A549 (cell line): ENCODE measurements around the gene KCNMA1. TPM values are rescaled to one million over a fixed set of nuclear protein-coding genes. Genes with fewer than 3 reads are reported as not detected.

Experiments used
- ATAC-seq, 2 experiments: fragments of 200-7000 bp in 1 of 2; fragments of >200 bp in 1 of 2; cut with Nextera tagmentation in 1 of 2; cut with Tn5 transposase in 1 of 2; 3 replicates each; pipeline versions ENCODE4 v1.8.0 to v1.9.1; 2018 to 2020; ENCODE audit warnings: mild to moderate bottlenecking in 1 of 2, moderate library complexity in 1 of 2
- CTCF ChIA-PET: fragments of 300-600 bp; sonication (Branson Sonifier 250); formaldehyde crosslinking; extraction: SDS; loops from one replicate; lab custom pipeline; 2021; ENCODE audit warnings: antibody characterized with exemption, inconsistent platforms; lab: Yijun Ruan, JAX
- POLR2A ChIA-PET: fragments of 350-600 bp; formaldehyde crosslinking; extraction: SDS; loops from one replicate; lab custom pipeline; 2021; ENCODE audit warnings: antibody characterized with exemption, inconsistent platforms; lab: Yijun Ruan, JAX
- DNase-seq, 2 experiments: peaks; one replicate each; pipeline versions ENCODE4 v3.0.0 to v3.0.0-alpha.2; 2011 to 2016; ENCODE audit warnings: low read depth in 1 of 2, low spot score in 1 of 2
- FAIRE-seq: peaks from 2 replicates; lab custom pipeline; 2011; peaks lifted over from hg19 to GRCh38; lab: Jason Lieb, UNC
- H3K27ac ChIP-seq, 2 experiments: fragments of >200 bp; sonication (Bioruptor Twin); formaldehyde crosslinking; 3 replicates each; pipeline ENCODE4 v1.5.1; 2016 to 2017
- H3K4me1 ChIP-seq: fragments of >200 bp; sonication (Bioruptor Twin); formaldehyde crosslinking; 3 replicates; pipeline ENCODE4 v1.6.1; 2016
- H3K4me2 ChIP-seq: fragments of >200 bp; sonication (Bioruptor Twin); formaldehyde crosslinking; 3 replicates; pipeline ENCODE4 v1.6.1; 2016
- H3K4me3 ChIP-seq: fragments of >200 bp; sonication (Bioruptor Twin); formaldehyde crosslinking; 3 replicates; pipeline ENCODE4 v1.5.1; 2016
- H3K9me3 ChIP-seq: fragments of >200 bp; sonication (Bioruptor Twin); formaldehyde crosslinking; 3 replicates; pipeline ENCODE4 v1.6.1; 2016
- BHLHE40 ChIP-seq: IDR thresholded peaks from 2 replicates; pipeline ENCODE4 v1.6.1; 2012; ENCODE audit warnings: low read depth, low read length, inconsistent platforms
- CBX2 ChIP-seq: fragments of 200-600 bp; sonication (generic); IDR thresholded peaks from 2 replicates; pipeline ENCODE4 v1.6.1; 2016; ENCODE audit warnings: low read depth, mild to moderate bottlenecking, borderline replicate concordance
- CBX8 ChIP-seq: fragments of 200-600 bp; sonication (generic); IDR thresholded peaks from 2 replicates; pipeline ENCODE4 v1.6.1; 2016
- CEBPB ChIP-seq, 2 experiments: fragments of >200 bp in 1 of 2; sonication (Bioruptor Twin) in 1 of 2; formaldehyde crosslinking in 1 of 2; IDR thresholded peaks; 2 replicates each; pipeline ENCODE4 v1.6.1; 2012 to 2016
- CHD2 ChIP-seq: fragments of 150-350 bp; IDR thresholded peaks from 2 replicates; pipeline ENCODE4 v1.6.1; 2014; ENCODE audit warnings: low read length; ENCODE audit not compliant: partially characterized antibody
- EHF ChIP-seq: fragments of 250-450 bp; sonication (Bioruptor Pico); IDR thresholded peaks from 2 replicates; pipeline ENCODE4 v1.5.0; 2020; ENCODE audit warnings: mild to moderate bottlenecking
- EHMT2 ChIP-seq: fragments of 200-600 bp; sonication (generic); IDR thresholded peaks from 2 replicates; pipeline ENCODE4 v1.6.1; 2016; ENCODE audit warnings: antibody characterized with exemption, low read depth, mild to moderate bottlenecking, moderate library complexity
- EP300 ChIP-seq, 2 experiments: fragments of >200 bp; sonication (Bioruptor Twin); formaldehyde crosslinking; IDR thresholded peaks; 2 replicates in 1 of 2; 3 replicates in 1 of 2; pipeline ENCODE4 v1.6.1; 2016 to 2017
- ESRRA ChIP-seq: fragments of 150-350 bp; IDR thresholded peaks from 2 replicates; pipeline ENCODE4 v1.6.1; 2014; ENCODE audit warnings: mild to moderate bottlenecking, low read length, borderline replicate concordance
- FOSB ChIP-seq: fragments of 250-450 bp; sonication (Bioruptor Pico); IDR thresholded peaks from 2 replicates; pipeline ENCODE4 v1.5.0; 2020; ENCODE audit warnings: mild to moderate bottlenecking, moderate library complexity
- FOSL2 ChIP-seq, 2 experiments: fragments of 450-650 bp in 1 of 2; fragments of >200 bp in 1 of 2; sonication (Bioruptor Twin) in 1 of 2; formaldehyde crosslinking; IDR thresholded peaks; 2 replicates each; pipeline versions ENCODE4 v1.5.0 to v1.6.1; 2016 to 2020; ENCODE audit warnings: mild to moderate bottlenecking in 1 of 2, moderate library complexity in 1 of 2
- FOXS1 ChIP-seq: fragments of 250-450 bp; sonication (Bioruptor Pico); IDR thresholded peaks from 2 replicates; pipeline ENCODE4 v1.5.0; 2020; ENCODE audit warnings: mild to moderate bottlenecking, moderate library complexity
- HOXA7 ChIP-seq: fragments of 250-450 bp; sonication (Bioruptor Pico); IDR thresholded peaks from 2 replicates; pipeline ENCODE4 v1.5.0; 2020; ENCODE audit warnings: mild to moderate bottlenecking, moderate library complexity
- HOXB13 ChIP-seq: fragments of 250-450 bp; sonication (Bioruptor Pico); IDR thresholded peaks from 2 replicates; pipeline ENCODE4 v1.5.0; 2020; ENCODE audit warnings: low read depth, mild to moderate bottlenecking, moderate library complexity
- JUN ChIP-seq, 2 experiments: fragments of >200 bp; sonication (Bioruptor Twin); formaldehyde crosslinking; IDR thresholded peaks; 2 replicates in 1 of 2; 3 replicates in 1 of 2; pipeline ENCODE4 v1.6.1; 2016 to 2017
- JUNB ChIP-seq: fragments of >200 bp; sonication (Bioruptor Twin); formaldehyde crosslinking; IDR thresholded peaks from 2 replicates; pipeline ENCODE4 v1.6.1; 2016
- MAFK ChIP-seq: fragments of 450-650 bp; IDR thresholded peaks from 2 replicates; pipeline ENCODE4 v1.6.1; 2014; ENCODE audit not compliant: partially characterized antibody
- NPAS2 ChIP-seq: fragments of 250-450 bp; sonication (Bioruptor Pico); IDR thresholded peaks from 2 replicates; pipeline ENCODE4 v1.8.0; 2022; ENCODE audit warnings: mild to moderate bottlenecking, moderate library complexity, borderline replicate concordance
- RAD21 ChIP-seq, 2 experiments: fragments of >200 bp in 1 of 2; sonication (Bioruptor Twin) in 1 of 2; formaldehyde crosslinking in 1 of 2; IDR thresholded peaks in 1 of 2; conservative IDR thresholded peaks in 1 of 2; 2 replicates in 1 of 2; 3 replicates in 1 of 2; pipeline ENCODE4 v1.6.1; 2012 to 2018; ENCODE audit warnings: inconsistent platforms in 1 of 2
- RCOR1 ChIP-seq: fragments of 150-350 bp; IDR thresholded peaks from 2 replicates; pipeline ENCODE4 v1.6.1; 2014; ENCODE audit warnings: antibody characterized with exemption, low read length, low read depth
- RFX5 ChIP-seq: fragments of 450-650 bp; IDR thresholded peaks from 2 replicates; pipeline ENCODE4 v1.7.1; 2014; ENCODE audit warnings: antibody characterized with exemption, mild to moderate bottlenecking, moderate library complexity
- RNF2 ChIP-seq: fragments of 200-600 bp; sonication (generic); IDR thresholded peaks from 2 replicates; pipeline ENCODE4 v1.6.1; 2016; ENCODE audit warnings: low read depth, mild to moderate bottlenecking, antibody characterized with exemption, moderate library complexity, borderline replicate concordance
- SMC3 ChIP-seq: fragments of >200 bp; sonication (Bioruptor Twin); formaldehyde crosslinking; IDR thresholded peaks from 3 replicates; pipeline ENCODE4 v1.6.1; 2018; ENCODE audit warnings: inconsistent platforms
- SREBF2 ChIP-seq: fragments of 450-650 bp; IDR thresholded peaks from 2 replicates; pipeline ENCODE4 v1.6.1; 2014; ENCODE audit warnings: mild to moderate bottlenecking, moderate library complexity
- TP53 ChIP-seq: fragments of 250-450 bp; sonication (Bioruptor Pico); IDR thresholded peaks from 2 replicates; pipeline ENCODE4 v1.5.0; 2021; ENCODE audit warnings: mild to moderate bottlenecking, moderate library complexity
- ZC3H11A ChIP-seq: fragments of 450-650 bp; IDR thresholded peaks from 2 replicates; pipeline ENCODE4 v1.6.1; 2014; ENCODE audit warnings: antibody characterized with exemption, mild to moderate bottlenecking
- ZNF302 ChIP-seq: fragments of 250-450 bp; sonication (Bioruptor Pico); IDR thresholded peaks from 2 replicates; pipeline ENCODE4 v1.9.0; 2021; ENCODE audit warnings: inconsistent platforms, mild to moderate bottlenecking, moderate library complexity
- WGBS: methylation state at CpG from one replicate; pipeline ENCODE4 v1.1.6; 2017; ENCODE audit errors: missing lambda C conversion rate; 5-methylcytosine and 5-hydroxymethylcytosine counted together
- polyA plus RNA-seq, 4 experiments: library from polyadenylated mRNA; depleted of rRNA in 3 of 4; stranded (reverse); fragments of >200 nt; fragmentation: RNase III in 1 of 4; extraction: RNeasy Plus Mini Kit Qiagen cat#74134 plus additional on column Dnase treatment in 1 of 4; gene quantifications; 2 replicates in 3 of 4; 3 replicates in 1 of 4; pipeline ENCODE4 v1.2.3, GENCODE V29; 2011 to 2017
- TF ChIP-seq, protein P1 (sequence below): IDR thresholded peaks from 2 replicates; pipeline ENCODE4 v1.6.1; 2012
- TF ChIP-seq, protein P2 (sequence below): fragments of >200 bp; sonication (Bioruptor Twin); formaldehyde crosslinking; IDR thresholded peaks from 2 replicates; pipeline ENCODE4 v1.6.1; 2016
- TF ChIP-seq, protein P3 (sequence below): fragments of 150-350 bp; IDR thresholded peaks from 2 replicates; pipeline ENCODE4 v1.6.1; 2014; ENCODE audit warnings: low read depth, mild to moderate bottlenecking, low read length
- TF ChIP-seq, protein P4 (sequence below): fragments of >200 bp; sonication (Bioruptor Twin); formaldehyde crosslinking; IDR thresholded peaks from 3 replicates; pipeline ENCODE4 v1.6.1; 2016
- TF ChIP-seq, protein P5 (sequence below): fragments of 450-650 bp; IDR thresholded peaks from 2 replicates; pipeline ENCODE4 v1.6.1; 2014; ENCODE audit warnings: antibody characterized with exemption

KCNMA1 gene
- polyA plus RNA-seq, 2 of the 4 experiments (the other 2 are of a cell fraction), result 14.9 to 30.6 TPM

DNA sequence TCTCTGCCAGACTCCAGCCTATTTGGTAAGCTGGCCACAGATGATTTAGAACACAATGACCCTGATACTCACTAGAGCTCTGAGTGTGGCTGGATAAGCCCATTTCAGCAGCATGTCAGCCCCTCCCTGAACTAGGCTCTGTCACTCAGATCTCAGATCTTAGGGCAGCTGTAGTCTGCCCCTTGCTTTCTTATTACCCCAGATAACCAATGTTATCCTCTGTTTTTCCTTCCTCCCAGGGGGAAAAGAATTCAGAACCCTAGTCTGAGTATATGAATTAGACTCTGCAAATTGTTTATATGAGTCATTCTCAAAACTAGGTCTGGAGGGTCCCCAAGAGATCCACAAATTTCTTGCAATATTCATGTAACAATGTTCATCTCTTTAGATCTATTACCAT lies 286.2 kb downstream of the KCNMA1 start:
- Histone ChIP-seq H3K27ac (peak overlapping the region; percentile 75 to 90), H3K9me3 (no peaks in the 10 kb centered on the region), H3K4me1 (peaks cover 54% of the 10 kb centered on the region), H3K4me2 (peak overlapping the region; percentile 79), H3K4me3 (no peak overlapping the region)
- peak in 1 of 2 experiments; percentile 44; a peak in 2 of 6 replicates for ATAC-seq
- ChIA-PET CTCF (interaction anchor here (1.1 to 2.3 kb wide), 6 partner anchors 9 to 290 kb away, joined by 3 to 10 read pairs (median 4); no protein-coding TSS in a partner anchor), POLR2A (interaction anchor here (0.8 to 1.2 kb wide), 2 partner anchors 18 to 61 kb away, joined by 3 to 4 read pairs; no protein-coding TSS in a partner anchor)
- FAIRE-seq, result no peak
- peak in 1 of 2 experiments; percentile 16 for DNase-seq
- no peak for TF ChIP-seq FOSL2 (IDR thresholded peaks at IDR 0.05)
- TF ChIP-seq FOSL2 (CRISPR knock-in tag; IDR thresholded peaks at IDR 0.05), result 0 out of 2 replicates have a peak, but pooled peaks have one; percentile 9
- TF ChIP-seq, protein P1, sequence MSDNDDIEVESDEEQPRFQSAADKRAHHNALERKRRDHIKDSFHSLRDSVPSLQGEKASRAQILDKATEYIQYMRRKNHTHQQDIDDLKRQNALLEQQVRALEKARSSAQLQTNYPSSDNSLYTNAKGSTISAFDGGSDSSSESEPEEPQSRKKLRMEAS, result no peak

DNA sequence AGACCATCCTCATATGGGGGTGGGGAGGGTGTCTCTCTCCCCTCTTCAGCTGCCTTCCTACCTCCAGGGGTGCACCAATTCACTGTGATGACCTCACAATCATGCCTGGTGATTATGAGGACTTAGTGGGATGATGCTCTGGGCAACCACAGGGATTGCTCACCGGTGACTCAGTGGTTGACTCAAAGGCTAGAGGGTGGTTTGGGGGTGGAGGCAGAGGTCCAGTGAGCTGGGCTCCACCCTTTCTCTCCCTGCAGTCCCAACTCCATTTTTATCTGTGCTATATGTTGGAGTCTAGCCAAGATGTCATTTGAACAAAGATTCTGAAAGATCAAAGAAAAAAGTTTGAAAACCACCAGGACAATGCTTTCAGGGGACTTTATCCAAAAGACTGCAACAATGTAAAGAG lies 286.9 kb downstream of the KCNMA1 start:
- FAIRE-seq (peak; percentile 97), DNase-seq (peak; percentile 94 to 99), ATAC-seq (peak; percentile 99 to 100)
- H3K4me2 ChIP-seq, result peak overlapping the region; percentile 79
- H3K4me1 ChIP-seq, result peaks cover 48% of the 10 kb centered on the region
- no peaks in the 10 kb centered on the region for H3K9me3 ChIP-seq
- H3K4me3 ChIP-seq, result no peak overlapping the region
- ChIA-PET CTCF (interaction anchor here (1.1 to 2.1 kb wide), 5 partner anchors 10 to 290 kb away, joined by 3 to 9 read pairs (median 4); no protein-coding TSS in a partner anchor), POLR2A (interaction anchor here (0.8 to 1.2 kb wide), 2 partner anchors 17 to 60 kb away, joined by 3 to 4 read pairs; no protein-coding TSS in a partner anchor)
- 0% methylated on average over 1 of the region's 1 CpG for WGBS
- H3K27ac ChIP-seq, result peak overlapping the region; percentile 75 to 90
- no peak for TF ChIP-seq RCOR1
- 0 out of 2 replicates have a peak, but pooled peaks have one; percentile 5 for TF ChIP-seq BHLHE40
- TF ChIP-seq RAD21 (conservative IDR thresholded peaks at IDR 0.05 in 1 of 2, IDR thresholded peaks at IDR 0.05 in 1 of 2), result peak; percentile 47 to 62; a peak in 4 of 5 replicates
- TF ChIP-seq, protein P2, sequence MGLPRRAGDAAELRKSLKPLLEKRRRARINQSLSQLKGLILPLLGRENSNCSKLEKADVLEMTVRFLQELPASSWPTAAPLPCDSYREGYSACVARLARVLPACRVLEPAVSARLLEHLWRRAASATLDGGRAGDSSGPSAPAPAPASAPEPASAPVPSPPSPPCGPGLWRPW, result no peak
- peak; percentile 48 for TF ChIP-seq SMC3
- TF ChIP-seq, protein P3, sequence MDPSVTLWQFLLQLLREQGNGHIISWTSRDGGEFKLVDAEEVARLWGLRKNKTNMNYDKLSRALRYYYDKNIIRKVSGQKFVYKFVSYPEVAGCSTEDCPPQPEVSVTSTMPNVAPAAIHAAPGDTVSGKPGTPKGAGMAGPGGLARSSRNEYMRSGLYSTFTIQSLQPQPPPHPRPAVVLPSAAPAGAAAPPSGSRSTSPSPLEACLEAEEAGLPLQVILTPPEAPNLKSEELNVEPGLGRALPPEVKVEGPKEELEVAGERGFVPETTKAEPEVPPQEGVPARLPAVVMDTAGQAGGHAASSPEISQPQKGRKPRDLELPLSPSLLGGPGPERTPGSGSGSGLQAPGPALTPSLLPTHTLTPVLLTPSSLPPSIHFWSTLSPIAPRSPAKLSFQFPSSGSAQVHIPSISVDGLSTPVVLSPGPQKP, result no peak
- peak; percentile 89 to 96; a peak in 4 of 5 replicates for TF ChIP-seq JUN (IDR thresholded peaks at IDR 0.05)
- TF ChIP-seq EHMT2, result no peak
- TF ChIP-seq, protein P4, sequence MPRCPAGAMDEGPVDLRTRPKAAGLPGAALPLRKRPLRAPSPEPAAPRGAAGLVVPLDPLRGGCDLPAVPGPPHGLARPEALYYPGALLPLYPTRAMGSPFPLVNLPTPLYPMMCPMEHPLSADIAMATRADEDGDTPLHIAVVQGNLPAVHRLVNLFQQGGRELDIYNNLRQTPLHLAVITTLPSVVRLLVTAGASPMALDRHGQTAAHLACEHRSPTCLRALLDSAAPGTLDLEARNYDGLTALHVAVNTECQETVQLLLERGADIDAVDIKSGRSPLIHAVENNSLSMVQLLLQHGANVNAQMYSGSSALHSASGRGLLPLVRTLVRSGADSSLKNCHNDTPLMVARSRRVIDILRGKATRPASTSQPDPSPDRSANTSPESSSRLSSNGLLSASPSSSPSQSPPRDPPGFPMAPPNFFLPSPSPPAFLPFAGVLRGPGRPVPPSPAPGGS, result no peak; the same call in 2 of the 3 replicates
- no peak for TF ChIP-seq FOSB (CRISPR knock-in tag)
- no peak for TF ChIP-seq SREBF2
- TF ChIP-seq FOSL2 (IDR thresholded peaks at IDR 0.05), result peak; percentile 99
- TF ChIP-seq FOSL2 (CRISPR knock-in tag; IDR thresholded peaks at IDR 0.05), result peak; percentile 99
- peak; percentile 85 to 87; a peak in 3 of 5 replicates for TF ChIP-seq EP300 (IDR thresholded peaks at IDR 0.05)
- TF ChIP-seq MAFK, result no peak
- peak in 1 of 2 experiments; percentile 57; a peak in 2 of 4 replicates for TF ChIP-seq CEBPB (IDR thresholded peaks at IDR 0.05)
- TF ChIP-seq RFX5, result no peak
- TF ChIP-seq TP53, result no peak
- TF ChIP-seq CBX2, result no peak
- TF ChIP-seq EHF (CRISPR knock-in tag), result no peak
- TF ChIP-seq CHD2, result no peak
- TF ChIP-seq FOXS1 (CRISPR knock-in tag), result peak; percentile 53; the same call in 1 of the 2 replicates
- no peak for TF ChIP-seq ZC3H11A
- TF ChIP-seq NPAS2, result no peak
- TF ChIP-seq, protein P5, sequence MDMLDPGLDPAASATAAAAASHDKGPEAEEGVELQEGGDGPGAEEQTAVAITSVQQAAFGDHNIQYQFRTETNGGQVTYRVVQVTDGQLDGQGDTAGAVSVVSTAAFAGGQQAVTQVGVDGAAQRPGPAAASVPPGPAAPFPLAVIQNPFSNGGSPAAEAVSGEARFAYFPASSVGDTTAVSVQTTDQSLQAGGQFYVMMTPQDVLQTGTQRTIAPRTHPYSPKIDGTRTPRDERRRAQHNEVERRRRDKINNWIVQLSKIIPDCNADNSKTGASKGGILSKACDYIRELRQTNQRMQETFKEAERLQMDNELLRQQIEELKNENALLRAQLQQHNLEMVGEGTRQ, result no peak
- no peak for TF ChIP-seq ESRRA
- TF ChIP-seq ZNF302 (CRISPR knock-in tag), result no peak
- no peak for TF ChIP-seq CBX8
- TF ChIP-seq, protein P1, result peak; percentile 77
- no peak for TF ChIP-seq HOXB13
- TF ChIP-seq JUNB, result peak; percentile 98
- no peak for TF ChIP-seq HOXA7 (CRISPR knock-in tag)
- no peak for TF ChIP-seq RNF2
